ENCODE data around the gene UNKL.

DNA sequence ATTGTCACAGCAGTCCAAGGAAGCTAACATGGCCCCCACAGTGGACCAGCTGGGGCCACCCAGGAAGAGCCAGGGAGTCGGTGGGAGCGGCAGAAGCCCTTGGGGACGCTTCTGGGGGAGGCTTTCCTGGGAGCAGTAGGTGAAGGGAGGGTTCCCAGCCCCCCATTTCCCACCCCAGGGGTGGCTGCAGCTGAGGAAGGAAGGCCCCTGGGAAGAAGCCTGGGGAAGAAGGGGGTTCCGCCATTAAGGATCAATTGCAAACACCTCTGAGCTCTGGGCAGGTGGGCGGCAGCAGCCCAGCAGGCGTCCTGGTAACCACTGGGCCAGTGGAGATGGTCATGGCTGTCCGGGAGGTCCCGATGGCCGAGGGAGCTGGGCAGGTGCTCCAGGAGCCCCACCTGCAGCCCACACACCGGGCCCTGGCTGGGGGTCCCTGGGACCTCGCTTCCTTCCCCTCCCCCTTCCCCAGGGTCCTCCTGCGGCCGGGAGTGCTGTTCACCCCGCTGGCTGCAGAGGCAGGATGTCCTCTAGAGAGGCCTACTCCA, 15.8 kb upstream of the UNKL start:
- TF ChIP-seq POLR2A (IDR thresholded peaks at IDR 0.05), result no peak
- TF ChIP-seq, protein P1, sequence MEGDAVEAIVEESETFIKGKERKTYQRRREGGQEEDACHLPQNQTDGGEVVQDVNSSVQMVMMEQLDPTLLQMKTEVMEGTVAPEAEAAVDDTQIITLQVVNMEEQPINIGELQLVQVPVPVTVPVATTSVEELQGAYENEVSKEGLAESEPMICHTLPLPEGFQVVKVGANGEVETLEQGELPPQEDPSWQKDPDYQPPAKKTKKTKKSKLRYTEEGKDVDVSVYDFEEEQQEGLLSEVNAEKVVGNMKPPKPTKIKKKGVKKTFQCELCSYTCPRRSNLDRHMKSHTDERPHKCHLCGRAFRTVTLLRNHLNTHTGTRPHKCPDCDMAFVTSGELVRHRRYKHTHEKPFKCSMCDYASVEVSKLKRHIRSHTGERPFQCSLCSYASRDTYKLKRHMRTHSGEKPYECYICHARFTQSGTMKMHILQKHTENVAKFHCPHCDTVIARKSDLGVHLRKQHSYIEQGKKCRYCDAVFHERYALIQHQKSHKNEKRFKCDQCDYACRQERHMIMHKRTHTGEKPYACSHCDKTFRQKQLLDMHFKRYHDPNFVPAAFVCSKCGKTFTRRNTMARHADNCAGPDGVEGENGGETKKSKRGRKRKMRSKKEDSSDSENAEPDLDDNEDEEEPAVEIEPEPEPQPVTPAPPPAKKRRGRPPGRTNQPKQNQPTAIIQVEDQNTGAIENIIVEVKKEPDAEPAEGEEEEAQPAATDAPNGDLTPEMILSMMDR (IDR thresholded peaks at IDR 0.05), result no peak
